WERI-Rb-1 (cell line): ENCODE measurements around the gene LRP11.

Experiments
- DNase-seq: peaks from one replicate; pipeline ENCODE4 v3.0.0-alpha.2; 2020
- H3K27ac ChIP-seq: fragments of 250-450 bp; sonication (Bioruptor Pico); 2 replicates; pipeline ENCODE4 v1.5.1; 2020; ENCODE audit warnings: mild to moderate bottlenecking, moderate library complexity
- H3K27me3 ChIP-seq: fragments of 250-450 bp; sonication (Bioruptor Pico); 2 replicates; pipeline ENCODE4 v1.5.1; 2021; ENCODE audit warnings: mild to moderate bottlenecking, low read depth, moderate library complexity; ENCODE audit not compliant: insufficient read depth, severe bottlenecking
- H3K36me3 ChIP-seq: fragments of 250-450 bp; sonication (Bioruptor Pico); 2 replicates; pipeline ENCODE4 v1.5.1; 2020; ENCODE audit warnings: mild to moderate bottlenecking, moderate library complexity
- H3K4me3 ChIP-seq: 2 replicates; pipeline ENCODE4 v1.5.1; 2011; ENCODE audit warnings: low read depth, mild to moderate bottlenecking, control low read depth, low read length
- H3K9me3 ChIP-seq: fragments of 250-450 bp; sonication (Bioruptor Pico); 2 replicates; pipeline ENCODE4 v1.5.1; 2021; ENCODE audit warnings: mild to moderate bottlenecking, moderate library complexity; ENCODE audit not compliant: severe bottlenecking
- CTCF ChIP-seq: IDR thresholded peaks from 2 replicates; pipeline ENCODE4 v1.5.1; 2011; ENCODE audit warnings: low read depth, mild to moderate bottlenecking, control low read depth, inconsistent platforms, low read length

LRP11 gene

GRCh38 chr6:149861603-149862423 lies 2.3 kb downstream of the LRP11 start:
- no peak for DNase-seq
- no peak overlapping the region for H3K27ac ChIP-seq
- no peaks in the 10 kb centered on the region for H3K9me3 ChIP-seq
- H3K36me3 ChIP-seq = no peaks in the 10 kb centered on the region; the same call in 1 of the 2 replicates
- TF ChIP-seq CTCF = no peak
- no peak overlapping the region for H3K4me3 ChIP-seq
- H3K27me3 ChIP-seq = no peaks in the 10 kb centered on the region

- no peaks in the 10 kb centered on the region for H3K9me3 ChIP-seq
- TF ChIP-seq CTCF = no peak
- DNase-seq = no peak
- H3K27ac ChIP-seq = no peak overlapping the region
- no peaks in the 10 kb centered on the region; the same call in 1 of the 2 replicates for H3K36me3 ChIP-seq
- no peak overlapping the region for H3K4me3 ChIP-seq
- H3K27me3 ChIP-seq = no peaks in the 10 kb centered on the region
Observed at GRCh38 chr6:149860834-149861602, 3.1 kb downstream of the LRP11 start.

DNA sequence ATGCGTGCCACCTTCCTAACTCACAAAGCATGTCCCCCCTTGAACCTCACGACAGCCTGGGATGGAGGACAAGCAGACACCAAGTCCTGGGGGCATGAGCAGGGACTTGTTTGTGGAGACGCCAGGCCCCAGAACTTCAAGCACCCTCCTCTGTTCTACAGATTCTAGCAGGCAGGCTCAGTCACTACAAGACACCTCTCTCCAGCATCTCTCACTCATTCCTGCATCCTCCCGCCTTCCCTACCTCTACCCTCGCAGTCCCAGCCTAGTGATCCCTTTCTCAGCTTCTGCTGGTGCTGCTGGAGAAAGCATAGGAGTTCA lies 3.7 kb downstream of the LRP11 start:
- TF ChIP-seq CTCF = no peak
- no peak overlapping the region for H3K4me3 ChIP-seq

DNA sequence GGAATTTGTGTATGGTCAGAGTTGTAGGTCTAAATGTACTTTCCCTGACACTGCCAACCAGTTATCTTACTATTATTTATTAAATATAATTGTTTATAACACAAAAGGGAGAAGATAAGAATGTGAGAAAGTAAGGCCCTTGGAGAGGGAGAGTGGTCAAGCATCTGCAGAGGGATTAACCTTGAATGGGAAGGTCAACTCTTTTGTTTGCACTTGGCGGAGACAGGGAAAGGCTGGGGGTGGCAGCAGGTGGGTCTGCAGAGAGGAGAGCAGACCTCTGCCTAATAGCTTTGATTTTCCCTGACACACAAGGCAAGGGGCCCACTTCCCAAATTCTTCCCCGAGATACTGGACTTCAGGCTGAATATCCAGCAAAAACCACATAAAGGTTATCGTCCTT lies 4.2 kb downstream of the LRP11 start:
- Histone ChIP-seq H3K9me3 (no peaks in the 10 kb centered on the region), H3K36me3 (no peaks in the 10 kb centered on the region; the same call in 1 of the 2 replicates), H3K4me3 (no peak overlapping the region), H3K27ac (no peak overlapping the region), H3K27me3 (no peaks in the 10 kb centered on the region)
- no peak for TF ChIP-seq CTCF
- no peak for DNase-seq

More for the DNA sequence above, 3.7 kb downstream of the LRP11 start:
- no peaks in the 10 kb centered on the region for H3K27me3 ChIP-seq
- H3K9me3 ChIP-seq = no peaks in the 10 kb centered on the region
- no peak overlapping the region for H3K27ac ChIP-seq
- no peak for DNase-seq
- no peaks in the 10 kb centered on the region; the same call in 1 of the 2 replicates for H3K36me3 ChIP-seq

- no peak for DNase-seq
- Histone ChIP-seq H3K27ac (no peak overlapping the region), H3K4me3 (no peak overlapping the region)
Observed at GRCh38 chr6:149859368-149859767, 4.8 kb downstream of the LRP11 start.

More at GRCh38 chr6:149859368-149859767, 4.8 kb downstream of the LRP11 start:
- H3K27me3 ChIP-seq = no peaks in the 10 kb centered on the region
- H3K36me3 ChIP-seq = no peaks in the 10 kb centered on the region; the same call in 1 of the 2 replicates
- H3K9me3 ChIP-seq = no peaks in the 10 kb centered on the region
- no peak for TF ChIP-seq CTCF
